ENCODE measurements around the gene COL23A1.

DNA sequence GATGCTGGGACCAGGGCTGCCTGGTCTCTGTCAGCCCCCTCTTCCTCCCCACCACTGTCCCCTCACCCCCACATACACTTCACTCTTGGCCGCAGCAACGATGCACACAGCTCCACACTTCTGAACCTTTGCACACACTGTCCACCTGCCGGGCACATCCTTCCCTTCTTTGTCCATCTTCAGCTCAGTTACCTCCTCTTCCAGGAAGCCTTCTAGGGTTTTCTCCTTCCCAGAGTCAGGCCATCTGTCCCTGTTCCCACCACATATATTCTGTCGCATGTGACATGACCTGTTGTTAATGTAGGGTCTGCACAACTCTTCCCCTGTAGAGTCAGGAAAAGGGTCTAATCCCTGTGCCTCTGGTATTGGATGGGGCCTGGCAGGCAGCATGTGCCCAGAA lies 319.0 kb downstream of the COL23A1 start:
- TF ChIP-seq, protein P1, sequence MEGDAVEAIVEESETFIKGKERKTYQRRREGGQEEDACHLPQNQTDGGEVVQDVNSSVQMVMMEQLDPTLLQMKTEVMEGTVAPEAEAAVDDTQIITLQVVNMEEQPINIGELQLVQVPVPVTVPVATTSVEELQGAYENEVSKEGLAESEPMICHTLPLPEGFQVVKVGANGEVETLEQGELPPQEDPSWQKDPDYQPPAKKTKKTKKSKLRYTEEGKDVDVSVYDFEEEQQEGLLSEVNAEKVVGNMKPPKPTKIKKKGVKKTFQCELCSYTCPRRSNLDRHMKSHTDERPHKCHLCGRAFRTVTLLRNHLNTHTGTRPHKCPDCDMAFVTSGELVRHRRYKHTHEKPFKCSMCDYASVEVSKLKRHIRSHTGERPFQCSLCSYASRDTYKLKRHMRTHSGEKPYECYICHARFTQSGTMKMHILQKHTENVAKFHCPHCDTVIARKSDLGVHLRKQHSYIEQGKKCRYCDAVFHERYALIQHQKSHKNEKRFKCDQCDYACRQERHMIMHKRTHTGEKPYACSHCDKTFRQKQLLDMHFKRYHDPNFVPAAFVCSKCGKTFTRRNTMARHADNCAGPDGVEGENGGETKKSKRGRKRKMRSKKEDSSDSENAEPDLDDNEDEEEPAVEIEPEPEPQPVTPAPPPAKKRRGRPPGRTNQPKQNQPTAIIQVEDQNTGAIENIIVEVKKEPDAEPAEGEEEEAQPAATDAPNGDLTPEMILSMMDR (tag by site-specific recombination; IDR thresholded peaks at IDR 0.05) = no peak
- no peak for TF ChIP-seq SP2 (tag by site-specific recombination; IDR thresholded peaks at IDR 0.05)
- TF ChIP-seq ZNF146 (tag by site-specific recombination; IDR thresholded peaks at IDR 0.05) = no peak
- TF ChIP-seq ZNF37A (tag by site-specific recombination; IDR thresholded peaks at IDR 0.05) = no peak
- TF ChIP-seq, protein P2, sequence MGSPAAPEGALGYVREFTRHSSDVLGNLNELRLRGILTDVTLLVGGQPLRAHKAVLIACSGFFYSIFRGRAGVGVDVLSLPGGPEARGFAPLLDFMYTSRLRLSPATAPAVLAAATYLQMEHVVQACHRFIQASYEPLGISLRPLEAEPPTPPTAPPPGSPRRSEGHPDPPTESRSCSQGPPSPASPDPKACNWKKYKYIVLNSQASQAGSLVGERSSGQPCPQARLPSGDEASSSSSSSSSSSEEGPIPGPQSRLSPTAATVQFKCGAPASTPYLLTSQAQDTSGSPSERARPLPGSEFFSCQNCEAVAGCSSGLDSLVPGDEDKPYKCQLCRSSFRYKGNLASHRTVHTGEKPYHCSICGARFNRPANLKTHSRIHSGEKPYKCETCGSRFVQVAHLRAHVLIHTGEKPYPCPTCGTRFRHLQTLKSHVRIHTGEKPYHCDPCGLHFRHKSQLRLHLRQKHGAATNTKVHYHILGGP (tag by site-specific recombination; IDR thresholded peaks at IDR 0.05) = no peak
- no peak for TF ChIP-seq ZNF274 (IDR thresholded peaks at IDR 0.05; ENCODE audit: low read length)
- no peak for TF ChIP-seq ZNF274 (tag by site-specific recombination; IDR thresholded peaks at IDR 0.05; ENCODE audit: borderline replicate concordance)
- TF ChIP-seq ZNF239 (tag by site-specific recombination; IDR thresholded peaks at IDR 0.05) = no peak

All from HEK293 (cell line).